HEK293T (cell line): ENCODE results near the gene GAB2.

Source experiments
- CTCF ChIA-PET: fragments of 350-600 bp; formaldehyde crosslinking; extraction: SDS; loops from one replicate; lab custom pipeline; 2021; ENCODE audit warnings: antibody characterized with exemption, inconsistent platforms; lab: Yijun Ruan, JAX
- POLR2A ChIA-PET: fragments of 350-600 bp; formaldehyde crosslinking; extraction: SDS; loops from one replicate; lab custom pipeline; 2020; ENCODE audit warnings: antibody characterized with exemption, inconsistent platforms; lab: Yijun Ruan, JAX
- DNase-seq: peaks from one replicate; pipeline ENCODE4 v3.0.0; 2012; ENCODE audit warnings: mixed read lengths; ENCODE audit errors: extremely low spot score
- ARNT ChIP-seq: fragments of 450-650 bp; IDR thresholded peaks from 2 replicates; pipeline ENCODE4 v1.6.1; 2017; ENCODE audit warnings: mild to moderate bottlenecking
- BHLHE40 ChIP-seq: fragments of 450-650 bp; IDR thresholded peaks from 2 replicates; pipeline ENCODE4 v1.6.1; 2016; ENCODE audit warnings: mild to moderate bottlenecking, moderate library complexity, borderline replicate concordance
- CTBP1 ChIP-seq: fragments of 450-650 bp; IDR thresholded peaks from 2 replicates; pipeline ENCODE4 v1.6.1; 2016; ENCODE audit warnings: borderline replicate concordance
- ELF4 ChIP-seq: fragments of 450-650 bp; IDR thresholded peaks from 2 replicates; pipeline ENCODE4 v1.6.1; 2017; ENCODE audit warnings: antibody characterized with exemption
- FOXA1 ChIP-seq: fragments of 450-650 bp; IDR thresholded peaks from 2 replicates; pipeline ENCODE4 v1.6.1; 2016; ENCODE audit warnings: mild to moderate bottlenecking
- FOXK2 ChIP-seq: fragments of 450-650 bp; IDR thresholded peaks from 2 replicates; pipeline ENCODE4 v1.6.1; 2016; ENCODE audit warnings: mild to moderate bottlenecking
- FOXM1 ChIP-seq: fragments of 450-650 bp; IDR thresholded peaks from 2 replicates; pipeline ENCODE4 v1.6.1; 2017; ENCODE audit warnings: mild to moderate bottlenecking, borderline replicate concordance
- HDGF ChIP-seq: fragments of 450-650 bp; IDR thresholded peaks from 2 replicates; pipeline ENCODE4 v1.6.1; 2017; ENCODE audit warnings: antibody characterized with exemption, borderline replicate concordance
- L3MBTL2 ChIP-seq: fragments of 450-650 bp; conservative IDR thresholded peaks from 2 replicates; pipeline ENCODE4 v1.6.1; 2016; ENCODE audit warnings: mild to moderate bottlenecking
- LEF1 ChIP-seq: fragments of 450-650 bp; IDR thresholded peaks from 2 replicates; pipeline ENCODE4 v1.6.1; 2017; ENCODE audit warnings: mild to moderate bottlenecking, borderline replicate concordance
- NFRKB ChIP-seq: fragments of 450-650 bp; IDR thresholded peaks from 2 replicates; pipeline ENCODE4 v1.6.1; 2016; ENCODE audit warnings: mild to moderate bottlenecking, moderate library complexity
- PKNOX1 ChIP-seq: fragments of 450-650 bp; IDR thresholded peaks from 2 replicates; pipeline ENCODE4 v1.6.1; 2016
- SP1 ChIP-seq: fragments of 450-650 bp; IDR thresholded peaks from 2 replicates; pipeline ENCODE4 v1.6.1; 2017
- SUZ12 ChIP-seq: fragments of 450-650 bp; IDR thresholded peaks from 2 replicates; pipeline ENCODE4 v1.6.1; 2016; ENCODE audit warnings: mild to moderate bottlenecking
- TARDBP ChIP-seq: fragments of 450-650 bp; IDR thresholded peaks from 2 replicates; pipeline ENCODE4 v1.6.1; 2016
- ZNF384 ChIP-seq: fragments of 450-650 bp; IDR thresholded peaks from 2 replicates; pipeline ENCODE4 v1.6.1; 2016

Gene GAB2

GRCh38 chr11:78211565-78211964 lies 206.1 kb downstream of the GAB2 start:
- DNase-seq, result no peak
- ChIA-PET POLR2A (no interaction called here), CTCF (no interaction called here)
- TF ChIP-seq LEF1 (no peak), L3MBTL2 (no peak), HDGF (no peak), SP1 (no peak), FOXM1 (no peak), FOXK2 (no peak), ZNF384 (no peak), CTBP1 (no peak), SUZ12 (no peak), PKNOX1 (no peak), BHLHE40 (no peak), NFRKB (no peak)

- POLR2A ChIA-PET, result no interaction called here
- TF ChIP-seq SUZ12, result no peak
- TF ChIP-seq FOXA1, result no peak
- no peak for TF ChIP-seq ELF4
- TF ChIP-seq NFRKB, result no peak
- no peak for TF ChIP-seq SP1
- TF ChIP-seq ZNF384, result no peak
- TF ChIP-seq FOXM1, result no peak
- TF ChIP-seq BHLHE40, result no peak
- CTCF ChIA-PET, result no interaction called here
- no peak for DNase-seq
These were observed 207.5 kb downstream of the GAB2 start for GRCh38 chr11:78210000-78210608.

- CTCF ChIA-PET, result no interaction called here
These were observed 208.1 kb downstream of the GAB2 start for GRCh38 chr11:78209478-78209877.

GRCh38 chr11:78208257-78209165 lies 209.1 kb downstream of the GAB2 start:
- ChIA-PET POLR2A (no interaction called here), CTCF (no interaction called here)
- no peak for DNase-seq
- TF ChIP-seq HDGF (no peak), ELF4 (no peak), CTBP1 (no peak), FOXA1 (no peak), NFRKB (no peak), TARDBP (no peak), BHLHE40 (no peak), SUZ12 (no peak), FOXM1 (no peak), L3MBTL2 (no peak)

More at GRCh38 chr11:78209478-78209877, 208.1 kb downstream of the GAB2 start:
- no peak for TF ChIP-seq FOXM1
- no peak for TF ChIP-seq SP1
- TF ChIP-seq LEF1, result no peak
- TF ChIP-seq ZNF384, result no peak
- DNase-seq, result no peak
- POLR2A ChIA-PET, result no interaction called here

- TF ChIP-seq SUZ12, result no peak
- no peak for DNase-seq
- POLR2A ChIA-PET, result no interaction called here
- CTCF ChIA-PET, result no interaction called here
These were observed 209.9 kb downstream of the GAB2 start for GRCh38 chr11:78207532-78208256.

GRCh38 chr11:78205691-78206090 lies 211.9 kb downstream of the GAB2 start:
- POLR2A ChIA-PET, result no interaction called here

More at GRCh38 chr11:78205691-78206090, 211.9 kb downstream of the GAB2 start:
- CTCF ChIA-PET, result no interaction called here
- TF ChIP-seq ZNF384, result no peak
- no peak for TF ChIP-seq FOXA1
- TF ChIP-seq LEF1, result no peak
- no peak for TF ChIP-seq TARDBP
- no peak for TF ChIP-seq PKNOX1
- no peak for TF ChIP-seq SUZ12
- TF ChIP-seq BHLHE40, result no peak
- no peak for TF ChIP-seq ARNT
- TF ChIP-seq NFRKB, result no peak
- no peak for TF ChIP-seq FOXK2
- TF ChIP-seq ELF4, result no peak
- TF ChIP-seq HDGF, result no peak
- no peak for DNase-seq
